ENCODE results near the gene CDKN1C.

CDKN1C gene

GRCh38 chr11:2867142-2867541, 18.4 kb downstream of the CDKN1C start:
- no peak for DNase-seq

- no peak for DNase-seq
Observed at GRCh38 chr11:2865922-2866577, 19.5 kb downstream of the CDKN1C start.

- DNase-seq = no peak
Observed at GRCh38 chr11:2864901-2865300, 20.7 kb downstream of the CDKN1C start.

- peak; percentile 26 for DNase-seq
Observed at GRCh38 chr11:2863276-2863618, 22.3 kb downstream of the CDKN1C start.

- DNase-seq = no peak
Observed at GRCh38 chr11:2862395-2863275, 22.9 kb downstream of the CDKN1C start.

- DNase-seq = peak; percentile 43
Observed at GRCh38 chr11:2860636-2861035, 24.9 kb downstream of the CDKN1C start.

- DNase-seq = no peak
Observed at GRCh38 chr11:2859699-2860037, 25.9 kb downstream of the CDKN1C start.

GRCh38 chr11:2858995-2859698, 26.4 kb downstream of the CDKN1C start:
- DNase-seq = no peak

- DNase-seq = no peak
Observed at GRCh38 chr11:2857918-2858317, 27.7 kb downstream of the CDKN1C start.

GRCh38 chr11:2857276-2857675, 28.3 kb downstream of the CDKN1C start:
- DNase-seq = no peak

GRCh38 chr11:2855162-2855561, 30.4 kb downstream of the CDKN1C start:
- no peak for DNase-seq

GRCh38 chr11:2853997-2854560, 31.5 kb downstream of the CDKN1C start:
- DNase-seq = no peak

GRCh38 chr11:2853401-2853800, 32.2 kb downstream of the CDKN1C start:
- no peak for DNase-seq

- DNase-seq = no peak
Observed at GRCh38 chr11:2849994-2850770, 35.4 kb downstream of the CDKN1C start.

GRCh38 chr11:2848497-2848896, 37.1 kb downstream of the CDKN1C start:
- no peak for DNase-seq

GRCh38 chr11:2847561-2847960, 38.0 kb downstream of the CDKN1C start:
- DNase-seq = no peak

- DNase-seq = no peak
Observed at GRCh38 chr11:2846470-2846869, 39.1 kb downstream of the CDKN1C start.

- DNase-seq = no peak
Observed at GRCh38 chr11:2846056-2846455, 39.5 kb downstream of the CDKN1C start.

- DNase-seq = no peak
Observed at GRCh38 chr11:2844996-2845395, 40.6 kb downstream of the CDKN1C start.

- no peak for DNase-seq
Observed at GRCh38 chr11:2844116-2844842, 41.3 kb downstream of the CDKN1C start.

GRCh38 chr11:2843551-2843950, 42.0 kb downstream of the CDKN1C start:
- DNase-seq = no peak

- DNase-seq = no peak
Observed at GRCh38 chr11:2842876-2843275, 42.7 kb downstream of the CDKN1C start.

Measured in activated CD4-positive, alpha-beta T cell treated with anti-CD3 and anti-CD28 coated beads for 48 hours (primary cell).